AG04449 (cell line): Measurements from ENCODE around the gene PYGB.
"Not testable (repeated sequence)": the region's sequence is repeated elsewhere in the genome, so short reads cannot be mapped to it uniquely, and the experiment has no call there.

Experiments used
- CTCF ChIA-PET: fragments of 350-600 bp; formaldehyde crosslinking; extraction: SDS; loops from one replicate; lab custom pipeline; 2021; ENCODE audit warnings: antibody characterized with exemption; lab: Yijun Ruan, JAX
- POLR2A ChIA-PET: fragments of 400-600, 350-600 bp; formaldehyde crosslinking; extraction: SDS; loops from one replicate; lab custom pipeline; 2020; ENCODE audit warnings: antibody characterized with exemption, inconsistent platforms; lab: Yijun Ruan, JAX
- DNase-seq: peaks from one replicate; pipeline ENCODE4 v3.0.0-alpha.2; 2010; ENCODE audit warnings: low read depth, low spot score
- H3K4me3 ChIP-seq: 2 replicates; pipeline ENCODE4 v1.5.1; 2011; ENCODE audit warnings: low read depth, mild to moderate bottlenecking, control low read depth, low read length
- CTCF ChIP-seq: IDR thresholded peaks from one replicate; pipeline ENCODE4 v1.5.1; 2011; ENCODE audit warnings: mild to moderate bottlenecking, moderate library complexity, low read length, control low read depth, inconsistent platforms; ENCODE audit not compliant: insufficient read depth; ENCODE audit errors: missing control alignments

PYGB gene

GRCh38 chr20:25258828-25259227 lies 10.9 kb downstream of the PYGB start:
- POLR2A ChIA-PET = interaction anchor here (1.2 kb wide), 1 partner anchor 10 kb away, joined by 3 read pairs; the partner anchor contains the start of gene PYGB
- CTCF ChIA-PET = interaction anchor here (1.3 kb wide), 1 partner anchor 9 kb away, joined by 3 read pairs; no protein-coding TSS in a partner anchor
- no peak overlapping the region for H3K4me3 ChIP-seq
- no peak for DNase-seq
- TF ChIP-seq CTCF = no peak

GRCh38 chr20:25259358-25259757 lies 11.5 kb downstream of the PYGB start:
- H3K4me3 ChIP-seq = no peak overlapping the region
- ChIA-PET POLR2A (no interaction called here), CTCF (no interaction called here)
- no peak for DNase-seq
- TF ChIP-seq CTCF = no peak

- ChIA-PET POLR2A (no interaction called here), CTCF (interaction anchor here (1.1 kb wide), 1 partner anchor 10 kb away, joined by 4 read pairs; no protein-coding TSS in a partner anchor)
- DNase-seq = no peak
- H3K4me3 ChIP-seq = no peak overlapping the region
- no peak for TF ChIP-seq CTCF
Observed at GRCh38 chr20:25259788-25260254, 11.9 kb downstream of the PYGB start.

GRCh38 chr20:25260770-25261437 lies 13.0 kb downstream of the PYGB start:
- CTCF ChIA-PET = interaction anchor here (0.7 to 1.1 kb wide), 2 partner anchors 11 to 139 kb away, joined by 3 to 4 read pairs; no protein-coding TSS in a partner anchor
- H3K4me3 ChIP-seq, DNase-seq, POLR2A ChIA-PET: not testable (repeated sequence)

- ChIA-PET POLR2A (no interaction called here), CTCF (interaction anchor here (1.7 kb wide), 1 partner anchor 129 kb away, joined by 7 read pairs; no protein-coding TSS in a partner anchor)
- H3K4me3 ChIP-seq = no peak overlapping the region
- no peak for DNase-seq
- TF ChIP-seq CTCF = no peak
Observed at GRCh38 chr20:25269057-25269832, 21.4 kb downstream of the PYGB start.

- ChIA-PET POLR2A (no interaction called here), CTCF (no interaction called here)
- DNase-seq = no peak
- H3K4me3 ChIP-seq = no peak overlapping the region
- no peak for TF ChIP-seq CTCF
Observed at GRCh38 chr20:25269833-25270170, 21.9 kb downstream of the PYGB start.
